ENCODE results near the gene INO80B. TPM values are rescaled to one million over a fixed set of nuclear protein-coding genes. Genes with fewer than 3 reads are reported as not detected.

INO80B gene
- total and polyA plus RNA-seq, 2 experiments from 2014 or later = 15.4 to 40.9 TPM

DNA sequence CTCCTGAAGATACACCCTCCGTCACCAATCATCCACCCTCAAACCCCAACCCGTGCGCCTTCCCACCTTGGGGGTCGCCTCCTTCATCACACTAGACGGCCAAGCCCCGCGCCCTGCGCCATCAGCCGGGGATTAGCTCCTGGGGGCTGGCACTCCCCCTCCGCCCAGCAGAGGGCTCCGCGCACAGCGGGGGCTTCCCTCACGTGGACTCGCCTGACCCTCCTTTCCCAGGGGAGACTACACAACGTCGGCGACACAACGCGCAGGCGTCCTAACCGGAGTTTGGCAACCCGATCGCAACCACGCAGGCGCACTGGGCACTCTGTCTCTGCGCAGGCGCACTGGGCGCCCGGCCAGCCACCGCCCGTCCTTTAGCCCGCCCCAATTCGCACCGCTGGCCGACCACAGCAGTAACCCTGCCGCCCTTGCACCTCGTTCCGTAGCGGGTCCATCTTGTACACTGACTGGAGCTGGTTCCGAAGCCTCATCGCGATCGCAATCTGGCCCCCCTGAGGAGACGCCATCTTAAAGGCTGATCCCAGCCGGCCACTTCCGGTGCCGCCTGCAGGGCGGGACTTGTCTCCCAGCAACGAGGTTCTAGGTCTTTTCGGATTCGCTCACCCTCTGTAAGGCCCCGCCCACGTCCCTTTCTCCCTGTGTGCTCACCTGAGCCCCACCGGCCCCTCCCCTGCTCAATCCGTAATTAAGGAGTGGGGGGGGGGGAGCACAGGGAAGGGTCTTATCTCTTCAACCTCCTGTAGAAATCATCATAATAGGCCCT lies 52.4 kb downstream of the INO80B start, which contains the start of gene PCGF1:
TSS of gene PCGF1 (minus strand) at position 551 of the 781 bp plus-strand sequence. CDS start at position 524, 27 bp downstream.
- Histone ChIP-seq H3K36me3 (peaks cover 4% of the 10 kb centered on the region), H3K4me1 (ENCODE audit: low read depth) (no peaks in the 10 kb centered on the region), H3K27ac (peak within 1 kb of the TSS; percentile 95), H3K9me3 (ENCODE audit: low read depth) (no peaks in the 10 kb centered on the region), H3K27me3 (peaks cover 67% of the 10 kb centered on the region), H3K4me3 (peak within 1 kb of the TSS; percentile 74)
- TF ChIP-seq, protein P1, sequence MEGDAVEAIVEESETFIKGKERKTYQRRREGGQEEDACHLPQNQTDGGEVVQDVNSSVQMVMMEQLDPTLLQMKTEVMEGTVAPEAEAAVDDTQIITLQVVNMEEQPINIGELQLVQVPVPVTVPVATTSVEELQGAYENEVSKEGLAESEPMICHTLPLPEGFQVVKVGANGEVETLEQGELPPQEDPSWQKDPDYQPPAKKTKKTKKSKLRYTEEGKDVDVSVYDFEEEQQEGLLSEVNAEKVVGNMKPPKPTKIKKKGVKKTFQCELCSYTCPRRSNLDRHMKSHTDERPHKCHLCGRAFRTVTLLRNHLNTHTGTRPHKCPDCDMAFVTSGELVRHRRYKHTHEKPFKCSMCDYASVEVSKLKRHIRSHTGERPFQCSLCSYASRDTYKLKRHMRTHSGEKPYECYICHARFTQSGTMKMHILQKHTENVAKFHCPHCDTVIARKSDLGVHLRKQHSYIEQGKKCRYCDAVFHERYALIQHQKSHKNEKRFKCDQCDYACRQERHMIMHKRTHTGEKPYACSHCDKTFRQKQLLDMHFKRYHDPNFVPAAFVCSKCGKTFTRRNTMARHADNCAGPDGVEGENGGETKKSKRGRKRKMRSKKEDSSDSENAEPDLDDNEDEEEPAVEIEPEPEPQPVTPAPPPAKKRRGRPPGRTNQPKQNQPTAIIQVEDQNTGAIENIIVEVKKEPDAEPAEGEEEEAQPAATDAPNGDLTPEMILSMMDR (IDR thresholded peaks at IDR 0.05; ENCODE audit: low read depth, low read length) = peak; percentile 53
- DNase-seq (ENCODE audit: low read depth in 1 of 2, low spot score in 1 of 2) = peak; percentile 98

Other genes starting within 250 kb of the INO80B start
- 2.3 and 9.0 TPM in 2 replicates for gene SLC4A5, start 111.7 kb upstream of the INO80B start, total RNA-seq
- gene SLC4A5, start 111.7 kb upstream of the INO80B start, polyA plus RNA-seq = 1.5 and 3.3 TPM in 2 replicates
- 130 and 156 TPM in 2 replicates for gene DCTN1, start 74.8 kb upstream of the INO80B start, total RNA-seq
- 164 and 178 TPM in 2 replicates for gene DCTN1, start 74.8 kb upstream of the INO80B start, polyA plus RNA-seq
- gene C2orf81, start 33.5 kb upstream of the INO80B start, total RNA-seq = 7.6 and 9.5 TPM in 2 replicates
- gene C2orf81, start 33.5 kb upstream of the INO80B start, polyA plus RNA-seq = 7.1 and 8.5 TPM in 2 replicates
- gene WDR54, start 33.4 kb upstream of the INO80B start, total RNA-seq = 88.5 and 91.5 TPM in 2 replicates
- gene WDR54, start 33.4 kb upstream of the INO80B start, polyA plus RNA-seq = 132 and 159 TPM in 2 replicates
- 41.1 and 53.3 TPM in 2 replicates for gene RTKN, start 13.2 kb upstream of the INO80B start, total RNA-seq
- gene RTKN, start 13.2 kb upstream of the INO80B start, polyA plus RNA-seq = 53.3 and 61.7 TPM in 2 replicates
- 168 and 174 TPM in 2 replicates for gene WBP1, start 3.4 kb downstream of the INO80B start, total RNA-seq
- gene WBP1, start 3.4 kb downstream of the INO80B start, polyA plus RNA-seq = 156 and 170 TPM in 2 replicates
- gene MOGS, start 10.3 kb downstream of the INO80B start, total RNA-seq = 58.5 and 67.3 TPM in 2 replicates
- gene MOGS, start 10.3 kb downstream of the INO80B start, polyA plus RNA-seq = 31.9 and 50.1 TPM in 2 replicates
- 50.8 and 50.9 TPM in 2 replicates for gene MRPL53, start 17.6 kb downstream of the INO80B start, total RNA-seq
- gene MRPL53, start 17.6 kb downstream of the INO80B start, polyA plus RNA-seq = 132 and 140 TPM in 2 replicates
- 18.1 and 33.5 TPM in 2 replicates for gene CCDC142, start 27.9 kb downstream of the INO80B start, total RNA-seq
- gene CCDC142, start 27.9 kb downstream of the INO80B start, polyA plus RNA-seq = 16.8 and 23.4 TPM in 2 replicates
- 16.8 and 32.9 TPM in 2 replicates for gene TTC31, start 28.0 kb downstream of the INO80B start, total RNA-seq
- gene TTC31, start 28.0 kb downstream of the INO80B start, polyA plus RNA-seq = 23.0 and 29.1 TPM in 2 replicates
- 0.49 and 0.80 TPM in 2 replicates for gene LBX2, start 44.5 kb downstream of the INO80B start, total RNA-seq
- 1.7 TPM in 1 of 2 replicates, not detected in the other for gene LBX2, start 44.5 kb downstream of the INO80B start, polyA plus RNA-seq
- gene PCGF1, start 52.6 kb downstream of the INO80B start, total RNA-seq = 7.8 and 10.9 TPM in 2 replicates
- gene PCGF1, start 52.6 kb downstream of the INO80B start, polyA plus RNA-seq = 14.2 and 18.9 TPM in 2 replicates
- gene TLX2, start 59.4 kb downstream of the INO80B start, total RNA-seq = 0.06 TPM in 1 of 2 replicates, not detected in the other
- not detected in 2 replicates for gene TLX2, start 59.4 kb downstream of the INO80B start, polyA plus RNA-seq
- gene DQX1, start 71.1 kb downstream of the INO80B start, total RNA-seq = 0.98 and 1.1 TPM in 2 replicates
- gene DQX1, start 71.1 kb downstream of the INO80B start, polyA plus RNA-seq = 0.60 and 0.67 TPM in 2 replicates
- gene AUP1, start 74.6 kb downstream of the INO80B start, total RNA-seq = 93.2 and 105 TPM in 2 replicates
- 120 and 122 TPM in 2 replicates for gene AUP1, start 74.6 kb downstream of the INO80B start, polyA plus RNA-seq
- 39.9 and 55.1 TPM in 2 replicates for gene HTRA2, start 74.8 kb downstream of the INO80B start, total RNA-seq
- 57.6 and 82.0 TPM in 2 replicates for gene HTRA2, start 74.8 kb downstream of the INO80B start, polyA plus RNA-seq
- gene LOXL3, start 98.9 kb downstream of the INO80B start, total RNA-seq = 23.7 and 43.3 TPM in 2 replicates
- 13.4 and 31.7 TPM in 2 replicates for gene LOXL3, start 98.9 kb downstream of the INO80B start, polyA plus RNA-seq
- 12.8 and 26.1 TPM in 2 replicates for gene DOK1, start 99.6 kb downstream of the INO80B start, total RNA-seq
- gene DOK1, start 99.6 kb downstream of the INO80B start, polyA plus RNA-seq = 10.0 and 20.2 TPM in 2 replicates
- not detected in 2 replicates for gene M1AP, start 193.2 kb downstream of the INO80B start, total RNA-seq
- gene M1AP, start 193.2 kb downstream of the INO80B start, polyA plus RNA-seq = not detected in 2 replicates
- gene SEMA4F, start 199.2 kb downstream of the INO80B start, total RNA-seq = 8.4 and 8.6 TPM in 2 replicates
- 8.3 and 8.7 TPM in 2 replicates for gene SEMA4F, start 199.2 kb downstream of the INO80B start, polyA plus RNA-seq